IMR-90 (cell line): ENCODE results near the gene CDC42BPA. TPM values are rescaled to one million over a fixed set of nuclear protein-coding genes. Genes with fewer than 3 reads are reported as not detected.

Source experiments
- ATAC-seq: fragments of 200-7000 bp; cut with Tn5 transposase; 2 replicates; pipeline ENCODE4 v1.9.1; 2020; ENCODE audit warnings: low read depth, mild to moderate bottlenecking, moderate library complexity
- BruUV-seq: library from RNA; stranded (reverse); fragments of 400-500 nt; replicated peaks from 2 replicates; lab custom pipeline; 2021; lab: Mats Ljungman, UMichigan
- CTCF ChIA-PET: fragments of 300-600 bp; formaldehyde crosslinking; extraction: SDS; loops from one replicate; lab custom pipeline; 2021; ENCODE audit warnings: antibody characterized with exemption; lab: Yijun Ruan, JAX
- POLR2A ChIA-PET: fragments of 300-600 bp; sonication (Branson Sonifier 250); formaldehyde crosslinking; loops from one replicate; lab custom pipeline; 2022; ENCODE audit warnings: antibody characterized with exemption; ENCODE audit not compliant: unreplicated experiment; lab: Charles Lee
- DNase-seq: peaks from one replicate; pipeline ENCODE4 v3.0.0; 2013
- H2AFZ ChIP-seq: replicated peaks from 2 replicates; pipeline ENCODE3; 2013; ENCODE audit warnings: low read length, mild to moderate bottlenecking; ENCODE audit not compliant: poor library complexity
- H2AK5ac ChIP-seq: 2 replicates; pipeline ENCODE4 v1.6.1; 2013; ENCODE audit warnings: low read depth, low read length, inconsistent platforms
- H2AK9ac ChIP-seq: replicated peaks from 2 replicates; pipeline ENCODE3; 2013; ENCODE audit warnings: mild to moderate bottlenecking, low read depth, low read length, moderate library complexity; ENCODE audit not compliant: poor library complexity
- H2BK120ac ChIP-seq: 2 replicates; pipeline ENCODE4 v1.6.1; 2013; ENCODE audit warnings: low read depth, low read length, inconsistent platforms
- H2BK15ac ChIP-seq: 3 replicates; pipeline ENCODE4 v1.6.1; 2013; ENCODE audit warnings: low read depth, low read length, inconsistent platforms
- H2BK20ac ChIP-seq: 2 replicates; pipeline ENCODE4 v1.6.1; 2013; ENCODE audit warnings: low read depth, mild to moderate bottlenecking, inconsistent platforms, low read length, moderate library complexity
- H2BK5ac ChIP-seq: 2 replicates; pipeline ENCODE4 v1.6.1; 2013; ENCODE audit warnings: mild to moderate bottlenecking, low read depth, low read length, inconsistent platforms; ENCODE audit not compliant: poor library complexity, severe bottlenecking
- H3K14ac ChIP-seq: replicated peaks from 2 replicates; pipeline ENCODE4 v1.6.1; 2013; ENCODE audit warnings: low read depth, low read length, inconsistent platforms
- H3K18ac ChIP-seq: 2 replicates; pipeline ENCODE4 v1.6.1; 2013; ENCODE audit warnings: low read depth, low read length, control low read depth
- H3K23ac ChIP-seq: 2 replicates; pipeline ENCODE4 v1.6.1; 2013; ENCODE audit warnings: low read depth, low read length, inconsistent platforms
- H3K27ac ChIP-seq: 2 replicates; pipeline ENCODE4 v1.5.1; 2013; ENCODE audit warnings: mild to moderate bottlenecking, control low read depth, low read length; ENCODE audit not compliant: insufficient read depth
- H3K27me3 ChIP-seq: 2 replicates; pipeline ENCODE4 v1.6.1; 2013; ENCODE audit warnings: low read length; ENCODE audit not compliant: control insufficient read depth, insufficient read depth
- H3K36me3 ChIP-seq: 2 replicates; pipeline ENCODE4 v1.6.1; 2013; ENCODE audit warnings: low read length, mixed read lengths; ENCODE audit not compliant: control insufficient read depth, insufficient read depth
- H3K4ac ChIP-seq: 2 replicates; pipeline ENCODE4 v1.6.1; 2013; ENCODE audit warnings: low read depth, low read length, inconsistent platforms
- H3K4me1 ChIP-seq: 2 replicates; pipeline ENCODE4 v1.6.1; 2013; ENCODE audit warnings: low read length, mixed read lengths; ENCODE audit not compliant: control insufficient read depth, insufficient read depth
- H3K4me2 ChIP-seq: 2 replicates; pipeline ENCODE4 v1.6.1; 2013; ENCODE audit warnings: low read depth, mild to moderate bottlenecking, control low read depth, low read length, moderate library complexity
- H3K4me3 ChIP-seq: 2 replicates; pipeline ENCODE4 v1.5.1; 2013; ENCODE audit warnings: low read depth, mild to moderate bottlenecking, control low read depth, low read length, moderate library complexity; ENCODE audit not compliant: insufficient read depth
- H3K56ac ChIP-seq: 2 replicates; pipeline ENCODE4 v1.6.1; 2013; ENCODE audit warnings: low read length, inconsistent platforms; ENCODE audit not compliant: insufficient read depth; ENCODE audit errors: extremely low read depth
- H3K79me1 ChIP-seq, 2 experiments: 2 replicates each; pipeline ENCODE4 v1.6.1; 2013; ENCODE audit warnings: low read length in 2 of 2, inconsistent platforms in 1 of 2, low read depth in 1 of 2
- H3K9ac ChIP-seq: 2 replicates; pipeline ENCODE4 v1.6.1; 2013; ENCODE audit warnings: low read depth, low read length, control low read depth
- H3K9me1 ChIP-seq: 2 replicates; pipeline ENCODE4 v1.6.1; 2013; ENCODE audit warnings: low read length, inconsistent platforms; ENCODE audit not compliant: insufficient read depth
- H3K9me3 ChIP-seq: 2 replicates; pipeline ENCODE4 v1.6.1; 2013; ENCODE audit warnings: low read length; ENCODE audit not compliant: control insufficient read depth, insufficient read depth
- H4K20me1 ChIP-seq: 2 replicates; pipeline ENCODE4 v1.6.1; 2013; ENCODE audit warnings: low read length, inconsistent platforms; ENCODE audit not compliant: insufficient read depth
- H4K5ac ChIP-seq: 2 replicates; pipeline ENCODE4 v1.6.1; 2013; ENCODE audit warnings: mild to moderate bottlenecking, low read depth, low read length, control low read depth
- H4K8ac ChIP-seq, 2 experiments: 2 replicates each; pipeline ENCODE4 v1.6.1; 2013; ENCODE audit warnings: low read depth in 2 of 2, low read length in 2 of 2, control low read depth in 1 of 2, inconsistent platforms in 1 of 2
- H4K91ac ChIP-seq: 2 replicates; pipeline ENCODE4 v1.6.1; 2013; ENCODE audit warnings: low read depth, low read length, inconsistent platforms; ENCODE audit not compliant: insufficient read depth
- BHLHE40 ChIP-seq: fragments of 150-350 bp; IDR thresholded peaks from 2 replicates; pipeline ENCODE4 v1.6.1; 2016; ENCODE audit warnings: mild to moderate bottlenecking, low read depth, low read length
- CEBPB ChIP-seq: IDR thresholded peaks from 2 replicates; pipeline ENCODE4 v1.6.1; 2012; ENCODE audit warnings: low read depth, low read length, improper control_type of control experiment
- CHD1 ChIP-seq: IDR thresholded peaks from 2 replicates; pipeline ENCODE4 v1.6.1; 2012; ENCODE audit warnings: low read depth, low read length, improper control_type of control experiment
- FOS ChIP-seq: fragments of 150-350 bp; IDR thresholded peaks from 2 replicates; pipeline ENCODE4 v1.6.1; 2016; ENCODE audit warnings: low read depth, low read length
- MAFK ChIP-seq: IDR thresholded peaks from 2 replicates; pipeline ENCODE4 v1.6.1; 2012; ENCODE audit warnings: low read depth, low read length, improper control_type of control experiment
- MAZ ChIP-seq: IDR thresholded peaks from 2 replicates; pipeline ENCODE4 v1.6.1; 2012; ENCODE audit warnings: low read depth, mild to moderate bottlenecking, low read length, improper control_type of control experiment, moderate library complexity, borderline replicate concordance
- MXI1 ChIP-seq: IDR thresholded peaks from 2 replicates; pipeline ENCODE4 v1.6.1; 2012; ENCODE audit warnings: low read depth, mild to moderate bottlenecking, low read length, moderate library complexity, borderline replicate concordance
- NFE2L2 ChIP-seq: fragments of 150-350 bp; IDR thresholded peaks from 2 replicates; pipeline ENCODE4 v1.6.1; 2016; ENCODE audit warnings: low read depth, mild to moderate bottlenecking, low read length
- POLR2A ChIP-seq: IDR thresholded peaks from 2 replicates; pipeline ENCODE4 v1.6.1; 2012; ENCODE audit warnings: mild to moderate bottlenecking, low read depth, low read length
- RAD21 ChIP-seq: IDR thresholded peaks from 2 replicates; pipeline ENCODE4 v1.6.1; 2012; ENCODE audit warnings: low read length, improper control_type of control experiment
- RCOR1 ChIP-seq: IDR thresholded peaks from 2 replicates; pipeline ENCODE4 v1.6.1; 2012; ENCODE audit warnings: mild to moderate bottlenecking, low read length, improper control_type of control experiment; ENCODE audit not compliant: insufficient replicate concordance
- RFX5 ChIP-seq: IDR thresholded peaks from 2 replicates; pipeline ENCODE4 v1.8.0; 2012; ENCODE audit warnings: low read depth, mild to moderate bottlenecking, low read length, moderate library complexity
- SMC3 ChIP-seq: fragments of 150-350 bp; IDR thresholded peaks from 2 replicates; pipeline ENCODE4 v1.6.1; 2016; ENCODE audit warnings: low read depth, mild to moderate bottlenecking, antibody characterized with exemption, low read length, moderate library complexity
- WGBS, 2 experiments: methylation state at CpG; one replicate each; pipeline versions ENCODE4 v1.1.5 to v1.1.7; 2013; ENCODE audit warnings: missing lambda C conversion rate in 2 of 2; ENCODE audit not compliant: insufficient read length in 1 of 2; ENCODE audit errors: extremely low coverage in 2 of 2; 5-methylcytosine and 5-hydroxymethylcytosine counted together
- dilution Hi-C: fragments of 300-500 bp; cut with HindIII; formaldehyde crosslinking; loops from one replicate; pipeline ENCODE4 v1.14.3; 2018; ENCODE audit warnings: low sequenced_read_pairs; ENCODE audit not compliant: unreplicated experiment
- in situ Hi-C: fragments of 300-500 bp; cut with MboI; formaldehyde crosslinking; loops from 3 replicates; pipeline ENCODE4 v1.14.3; 2019; ENCODE audit warnings: low sequenced_read_pairs, inconsistent platforms, mixed read lengths
- intact Hi-C: fragments of 100-400 bp; cut with micrococcal nuclease; formaldehyde crosslinking; loops from 2 replicates; pipeline ENCODE4 v1.10.0; 2022
- polyA plus RNA-seq, 3 experiments: library from polyadenylated mRNA; depleted of rRNA; stranded (reverse); fragments of >200 nt; gene quantifications; 2 replicates each; pipeline ENCODE4 v1.2.3, GENCODE V29; 2012; ENCODE audit warnings: low replicate concordance in 1 of 3
- total RNA-seq: library from RNA; depleted of rRNA; stranded (reverse); fragments of >200 nt; gene quantifications from 2 replicates; pipeline ENCODE4 v1.2.3, GENCODE V29; 2012
- TF ChIP-seq, protein P1 (sequence below): conservative IDR thresholded peaks from 2 replicates; pipeline ENCODE4 v1.5.1; 2012; ENCODE audit warnings: mild to moderate bottlenecking, low read depth, low read length, improper control_type of control experiment
- TF ChIP-seq, protein P2 (sequence below): fragments of 150-350 bp; IDR thresholded peaks from 2 replicates; pipeline ENCODE4 v1.6.1; 2017; ENCODE audit warnings: mild to moderate bottlenecking, antibody characterized with exemption, low read length, low read depth
- TF ChIP-seq, protein P3 (sequence below): fragments of 150-350 bp; IDR thresholded peaks from 2 replicates; pipeline ENCODE4 v1.6.1; 2016; ENCODE audit warnings: low read depth, mild to moderate bottlenecking, low read length, moderate library complexity, borderline replicate concordance

The CDC42BPA gene
- total and polyA plus RNA-seq, 2 of the 4 experiments (the other 2 are of a cell fraction) = 9.4 to 27.8 TPM

DNA sequence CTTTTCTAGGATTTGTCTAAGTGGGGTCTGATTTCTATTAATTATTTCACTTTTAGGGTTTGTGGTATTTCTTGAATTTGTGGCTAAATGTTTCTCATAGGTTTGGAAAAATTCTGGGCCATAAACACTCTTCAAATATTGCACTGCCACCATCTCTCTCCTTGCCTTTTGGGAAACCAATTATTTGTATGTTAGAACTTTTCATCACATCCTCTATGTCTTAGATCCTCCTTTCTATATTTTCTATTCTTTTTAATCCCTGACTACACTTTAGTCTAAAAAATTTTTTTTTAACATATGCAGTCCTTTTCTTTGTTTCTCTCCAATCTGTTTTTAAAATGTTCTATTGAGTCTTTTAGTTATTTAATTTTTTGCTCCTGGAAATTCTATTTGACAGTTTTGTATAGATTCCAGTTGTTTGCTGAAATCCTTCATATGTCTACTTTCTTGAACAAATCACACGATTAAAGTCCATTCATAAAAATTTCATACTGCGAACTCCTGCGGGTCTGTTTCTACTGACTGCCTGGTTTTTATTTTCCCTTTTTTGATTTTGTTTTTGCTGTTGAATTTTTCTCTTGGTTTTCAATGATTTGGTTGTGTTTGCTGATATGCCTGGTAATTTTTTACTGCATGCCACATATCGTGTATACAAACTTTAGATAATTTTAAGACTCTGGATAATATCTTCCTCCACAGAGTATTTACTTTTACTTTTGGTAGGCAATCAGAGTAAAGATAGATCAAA is 235.1 kb downstream of the CDC42BPA start:
- no peak overlapping the region for H2BK120ac ChIP-seq
- DNase-seq = no peak
- no peak overlapping the region for H2AFZ ChIP-seq
- no peak overlapping the region for H4K8ac ChIP-seq
- no peak overlapping the region for H3K4ac ChIP-seq
- no peak overlapping the region for H2AK5ac ChIP-seq
- intact Hi-C loops = no loop called here
- no peak overlapping the region for H3K4me3 ChIP-seq
- H2AK9ac ChIP-seq = no peak overlapping the region
- peaks cover 7% of the 10 kb centered on the region for H3K36me3 ChIP-seq
- no peak overlapping the region for H3K27ac ChIP-seq
- H2BK20ac ChIP-seq = no peak overlapping the region
- dilution Hi-C loops = no loop called here
- H3K9ac ChIP-seq = no peak overlapping the region
- no peaks in the 10 kb centered on the region for H3K4me1 ChIP-seq
- no peak for ATAC-seq
- in situ Hi-C loops = no loop called here
- H3K18ac ChIP-seq = no peak overlapping the region
- H2BK5ac ChIP-seq = no peak overlapping the region
- WGBS, 2 experiments = no CpG with 5 or more reads among the region's 4 CpGs
- TF ChIP-seq RFX5 = no peak
- TF ChIP-seq, protein P1, sequence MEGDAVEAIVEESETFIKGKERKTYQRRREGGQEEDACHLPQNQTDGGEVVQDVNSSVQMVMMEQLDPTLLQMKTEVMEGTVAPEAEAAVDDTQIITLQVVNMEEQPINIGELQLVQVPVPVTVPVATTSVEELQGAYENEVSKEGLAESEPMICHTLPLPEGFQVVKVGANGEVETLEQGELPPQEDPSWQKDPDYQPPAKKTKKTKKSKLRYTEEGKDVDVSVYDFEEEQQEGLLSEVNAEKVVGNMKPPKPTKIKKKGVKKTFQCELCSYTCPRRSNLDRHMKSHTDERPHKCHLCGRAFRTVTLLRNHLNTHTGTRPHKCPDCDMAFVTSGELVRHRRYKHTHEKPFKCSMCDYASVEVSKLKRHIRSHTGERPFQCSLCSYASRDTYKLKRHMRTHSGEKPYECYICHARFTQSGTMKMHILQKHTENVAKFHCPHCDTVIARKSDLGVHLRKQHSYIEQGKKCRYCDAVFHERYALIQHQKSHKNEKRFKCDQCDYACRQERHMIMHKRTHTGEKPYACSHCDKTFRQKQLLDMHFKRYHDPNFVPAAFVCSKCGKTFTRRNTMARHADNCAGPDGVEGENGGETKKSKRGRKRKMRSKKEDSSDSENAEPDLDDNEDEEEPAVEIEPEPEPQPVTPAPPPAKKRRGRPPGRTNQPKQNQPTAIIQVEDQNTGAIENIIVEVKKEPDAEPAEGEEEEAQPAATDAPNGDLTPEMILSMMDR = no peak
- TF ChIP-seq MXI1 = no peak
- TF ChIP-seq, protein P2, sequence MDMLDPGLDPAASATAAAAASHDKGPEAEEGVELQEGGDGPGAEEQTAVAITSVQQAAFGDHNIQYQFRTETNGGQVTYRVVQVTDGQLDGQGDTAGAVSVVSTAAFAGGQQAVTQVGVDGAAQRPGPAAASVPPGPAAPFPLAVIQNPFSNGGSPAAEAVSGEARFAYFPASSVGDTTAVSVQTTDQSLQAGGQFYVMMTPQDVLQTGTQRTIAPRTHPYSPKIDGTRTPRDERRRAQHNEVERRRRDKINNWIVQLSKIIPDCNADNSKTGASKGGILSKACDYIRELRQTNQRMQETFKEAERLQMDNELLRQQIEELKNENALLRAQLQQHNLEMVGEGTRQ = no peak
- TF ChIP-seq CEBPB = no peak
- no peak for TF ChIP-seq MAFK
- TF ChIP-seq NFE2L2 = no peak
- TF ChIP-seq FOS = no peak
- no peak for TF ChIP-seq POLR2A
- TF ChIP-seq MAZ = no peak
- no peak for TF ChIP-seq CHD1
- no peak for TF ChIP-seq RAD21
- TF ChIP-seq, protein P3, sequence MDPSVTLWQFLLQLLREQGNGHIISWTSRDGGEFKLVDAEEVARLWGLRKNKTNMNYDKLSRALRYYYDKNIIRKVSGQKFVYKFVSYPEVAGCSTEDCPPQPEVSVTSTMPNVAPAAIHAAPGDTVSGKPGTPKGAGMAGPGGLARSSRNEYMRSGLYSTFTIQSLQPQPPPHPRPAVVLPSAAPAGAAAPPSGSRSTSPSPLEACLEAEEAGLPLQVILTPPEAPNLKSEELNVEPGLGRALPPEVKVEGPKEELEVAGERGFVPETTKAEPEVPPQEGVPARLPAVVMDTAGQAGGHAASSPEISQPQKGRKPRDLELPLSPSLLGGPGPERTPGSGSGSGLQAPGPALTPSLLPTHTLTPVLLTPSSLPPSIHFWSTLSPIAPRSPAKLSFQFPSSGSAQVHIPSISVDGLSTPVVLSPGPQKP = no peak
- TF ChIP-seq SMC3 = no peak
- TF ChIP-seq BHLHE40 = no peak
- TF ChIP-seq RCOR1 = no peak
- no TSS peak for BruUV-seq
- no peak overlapping the region for H2BK15ac ChIP-seq
- POLR2A ChIA-PET = no interaction called here
- no peak overlapping the region for H4K5ac ChIP-seq
- no peak overlapping the region for H3K56ac ChIP-seq
- no peaks in the 10 kb centered on the region for H4K20me1 ChIP-seq
- no peak overlapping the region for H3K4me2 ChIP-seq
- no peak overlapping the region for H3K23ac ChIP-seq
- no peak overlapping the region for H4K91ac ChIP-seq
- no peaks in the 10 kb centered on the region for H3K27me3 ChIP-seq
- 0 out of 2 replicates have a peak, but pooled peaks cover 3% of the 10 kb centered on the region for H3K9me3 ChIP-seq
- H3K9me1 ChIP-seq = no peaks in the 10 kb centered on the region
- CTCF ChIA-PET = interaction anchor here (0.9 kb wide), 1 partner anchor 13 kb away, joined by 3 read pairs; no protein-coding TSS in a partner anchor
- H3K14ac ChIP-seq = no peak overlapping the region
- no peaks in the 10 kb centered on the region for H3K79me1 ChIP-seq
